Measurements from ENCODE around the gene FANCC.

FANCC gene

DNA sequence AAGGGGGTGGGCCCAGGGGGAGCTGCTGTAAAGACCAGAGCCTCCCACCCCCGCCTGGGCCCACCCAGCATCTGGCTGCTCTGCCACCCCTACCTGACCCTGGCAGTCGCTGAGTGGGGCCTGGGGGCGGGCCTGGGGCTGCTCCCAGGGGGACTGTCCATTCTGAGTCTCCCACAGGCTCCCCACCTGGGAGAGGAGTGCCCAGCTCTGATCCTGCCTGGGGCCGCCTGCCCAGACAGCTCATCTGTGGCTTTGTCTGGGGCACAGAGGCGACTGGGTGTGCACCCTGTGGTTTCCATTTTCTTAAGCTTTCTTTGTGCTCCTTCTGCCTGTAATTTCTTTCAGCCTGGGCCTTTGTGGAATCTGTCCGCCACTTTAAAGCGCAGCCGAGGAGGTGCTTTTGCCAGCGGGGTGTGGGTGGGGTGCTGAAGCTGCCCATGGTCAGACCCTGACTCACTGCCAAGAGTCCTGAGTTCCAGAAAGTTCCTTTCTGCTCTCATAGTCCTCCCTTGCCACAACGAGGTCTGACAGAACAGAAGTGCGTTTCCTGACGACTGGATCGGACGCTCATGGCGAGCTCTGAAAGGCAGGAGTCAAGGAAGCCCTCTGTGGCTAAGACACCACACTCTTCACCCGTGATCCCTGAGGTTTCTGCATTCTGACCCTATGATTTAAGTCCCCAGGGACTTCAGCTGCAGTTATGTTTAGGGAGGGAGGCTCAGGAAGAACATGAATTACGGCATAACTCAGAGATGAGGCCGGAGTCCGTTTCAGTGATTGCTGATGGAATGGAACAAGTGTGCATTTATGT, 225.0 kb downstream of the FANCC start:
- in situ Hi-C loops (cut with MboI; ENCODE audit: low sequenced_read_pairs, unreplicated experiment) = no loop called here
- DNase-seq (ENCODE audit: low spot score) = no peak

GRCh38 chr9:95091601-95092261, 225.8 kb downstream of the FANCC start:
- TF ChIP-seq, protein P1, sequence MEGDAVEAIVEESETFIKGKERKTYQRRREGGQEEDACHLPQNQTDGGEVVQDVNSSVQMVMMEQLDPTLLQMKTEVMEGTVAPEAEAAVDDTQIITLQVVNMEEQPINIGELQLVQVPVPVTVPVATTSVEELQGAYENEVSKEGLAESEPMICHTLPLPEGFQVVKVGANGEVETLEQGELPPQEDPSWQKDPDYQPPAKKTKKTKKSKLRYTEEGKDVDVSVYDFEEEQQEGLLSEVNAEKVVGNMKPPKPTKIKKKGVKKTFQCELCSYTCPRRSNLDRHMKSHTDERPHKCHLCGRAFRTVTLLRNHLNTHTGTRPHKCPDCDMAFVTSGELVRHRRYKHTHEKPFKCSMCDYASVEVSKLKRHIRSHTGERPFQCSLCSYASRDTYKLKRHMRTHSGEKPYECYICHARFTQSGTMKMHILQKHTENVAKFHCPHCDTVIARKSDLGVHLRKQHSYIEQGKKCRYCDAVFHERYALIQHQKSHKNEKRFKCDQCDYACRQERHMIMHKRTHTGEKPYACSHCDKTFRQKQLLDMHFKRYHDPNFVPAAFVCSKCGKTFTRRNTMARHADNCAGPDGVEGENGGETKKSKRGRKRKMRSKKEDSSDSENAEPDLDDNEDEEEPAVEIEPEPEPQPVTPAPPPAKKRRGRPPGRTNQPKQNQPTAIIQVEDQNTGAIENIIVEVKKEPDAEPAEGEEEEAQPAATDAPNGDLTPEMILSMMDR (IDR thresholded peaks at IDR 0.05; ENCODE audit: borderline replicate concordance, control extremely low read depth, extremely low read depth, insufficient read depth, missing control alignments) = no peak
- DNase-seq (ENCODE audit: low spot score) = no peak
- in situ Hi-C loops (cut with MboI; ENCODE audit: low sequenced_read_pairs, unreplicated experiment) = no loop called here

More for the DNA sequence above, 225.0 kb downstream of the FANCC start:
- TF ChIP-seq, protein P1 (IDR thresholded peaks at IDR 0.05; ENCODE audit: borderline replicate concordance, control extremely low read depth, extremely low read depth, insufficient read depth, missing control alignments) = no peak

- DNase-seq (ENCODE audit: low spot score) = no peak
- TF ChIP-seq, protein P1 (IDR thresholded peaks at IDR 0.05; ENCODE audit: borderline replicate concordance, control extremely low read depth, extremely low read depth, insufficient read depth, missing control alignments) = no peak
- in situ Hi-C loops (cut with MboI; ENCODE audit: low sequenced_read_pairs, unreplicated experiment) = no loop called here
Measured at GRCh38 chr9:95090871-95091577, 226.5 kb downstream of the FANCC start.

DNA sequence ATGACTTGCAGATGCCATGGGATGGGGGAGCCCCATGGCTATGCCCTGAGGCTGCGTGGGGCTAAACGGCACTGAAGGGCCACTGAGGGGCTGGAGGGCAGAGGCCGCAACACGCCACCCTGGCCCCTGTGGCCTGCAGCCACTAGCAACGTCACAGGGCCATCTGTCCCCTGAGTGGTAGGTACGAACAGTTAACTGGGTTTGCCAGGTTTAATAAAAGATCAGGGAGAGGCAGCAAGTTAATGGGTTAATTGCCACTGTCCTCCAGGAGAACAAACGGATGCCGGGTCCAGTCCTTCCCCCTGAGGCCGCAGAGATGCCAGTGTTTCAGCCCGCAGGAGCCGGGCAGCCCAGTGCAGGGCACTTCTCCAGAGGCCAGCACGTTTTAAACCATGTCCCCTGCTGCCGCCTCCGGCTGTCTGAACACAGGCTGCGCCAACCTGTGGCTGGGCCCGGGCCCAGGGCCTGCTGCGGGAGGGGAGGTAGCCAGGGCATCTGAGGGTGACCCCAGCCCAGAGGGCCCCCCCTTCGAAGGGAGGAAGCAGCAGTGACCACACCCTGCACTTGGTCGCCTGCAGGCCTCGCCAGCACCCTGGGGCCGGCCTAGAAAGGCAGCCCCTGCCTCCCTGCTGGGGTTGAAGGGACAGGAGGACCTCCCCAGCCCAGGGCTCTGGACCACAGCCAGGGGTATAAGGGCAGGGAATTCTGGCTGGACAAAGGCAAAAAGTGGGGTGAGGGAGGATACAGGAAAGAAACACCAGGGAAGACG, 227.3 kb downstream of the FANCC start:
- TF ChIP-seq, protein P1 (IDR thresholded peaks at IDR 0.05; ENCODE audit: borderline replicate concordance, control extremely low read depth, extremely low read depth, insufficient read depth, missing control alignments) = no peak
- DNase-seq (ENCODE audit: low spot score) = no peak
- in situ Hi-C loops (cut with MboI; ENCODE audit: low sequenced_read_pairs, unreplicated experiment) = no loop called here

DNA sequence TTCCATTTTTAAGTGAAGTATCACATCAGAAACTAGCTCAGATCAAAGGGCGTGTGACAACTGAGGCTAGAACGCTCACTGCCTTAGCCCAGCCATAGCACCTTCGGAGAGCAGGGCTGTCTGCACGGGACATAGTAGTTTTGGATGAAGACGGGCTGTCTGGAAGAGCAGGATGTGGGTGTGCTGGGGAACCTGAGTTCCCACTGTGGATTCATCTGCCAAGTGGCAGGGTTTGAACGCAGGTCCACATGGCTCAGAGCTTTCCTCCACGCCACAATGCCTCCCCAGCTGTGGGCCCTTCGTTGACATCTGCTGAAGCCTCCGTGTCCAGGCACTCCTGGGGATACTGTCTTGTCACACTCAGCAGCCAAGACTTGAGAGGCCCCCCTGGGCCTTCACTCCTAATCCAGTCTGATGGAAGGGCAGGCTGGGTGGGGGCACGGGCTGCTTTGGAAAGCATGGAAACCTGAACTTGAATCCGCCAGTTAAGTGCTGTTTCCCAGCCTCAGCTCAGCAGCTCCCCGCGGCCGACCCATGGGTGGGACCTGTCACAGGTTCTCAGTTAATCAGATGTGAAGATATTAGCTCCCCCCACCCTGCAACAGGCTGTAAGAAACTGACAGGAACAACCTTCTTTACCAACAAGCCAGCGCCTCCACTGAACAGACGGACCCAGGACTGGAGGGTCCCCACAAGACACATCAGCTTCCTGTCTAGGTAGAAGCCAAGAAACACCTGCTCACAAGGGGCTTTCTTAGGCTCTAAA, 228.1 kb downstream of the FANCC start:
- in situ Hi-C loops (cut with MboI; ENCODE audit: low sequenced_read_pairs, unreplicated experiment) = no loop called here
- TF ChIP-seq, protein P1 (IDR thresholded peaks at IDR 0.05; ENCODE audit: borderline replicate concordance, control extremely low read depth, extremely low read depth, insufficient read depth, missing control alignments) = no peak
- no peak for DNase-seq (ENCODE audit: low spot score)
